ENCODE measurements around the gene PCK2. TPM values are rescaled to one million over a fixed set of nuclear protein-coding genes. Genes with fewer than 3 reads are reported as not detected.

The PCK2 gene
- total RNA-seq, 1 experiment from 2014 or later, result 106 TPM

DNA sequence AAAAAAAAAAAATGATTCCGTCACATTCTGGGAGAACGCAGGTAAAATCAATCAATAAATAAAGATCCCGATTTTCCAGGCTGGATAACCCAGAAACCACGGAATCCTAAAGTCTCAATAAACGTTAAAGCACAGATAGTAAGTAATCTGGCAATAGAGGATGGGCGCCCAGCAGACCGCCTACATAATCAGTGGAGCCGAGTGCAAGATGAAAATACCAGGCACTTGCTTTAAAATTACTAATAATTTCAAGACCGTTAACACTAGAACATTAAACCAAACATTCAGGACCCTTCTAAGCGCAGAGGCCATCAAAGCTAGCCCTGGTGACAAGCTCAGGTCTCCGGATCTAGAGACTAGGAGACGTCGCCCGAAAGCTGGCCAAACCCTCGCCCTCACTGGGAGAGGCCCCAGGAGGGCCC is 19.3 kb downstream of the PCK2 start:
- DNase-seq, result peak; percentile 76
- Histone ChIP-seq H4K20me1 (ENCODE audit: insufficient read depth, low read depth, low read length) (no peaks in the 10 kb centered on the region), H3K27ac (ENCODE audit: low read length) (peak overlapping the region; percentile 91), H3K79me2 (ENCODE audit: low read length) (peaks cover 22% of the 10 kb centered on the region), H3K4me2 (ENCODE audit: low read depth, low read length, poor library complexity, severe bottlenecking) (peak overlapping the region; percentile 91), H3K9ac (ENCODE audit: low read length) (peak overlapping the region; percentile 95), H3K4me1 (ENCODE audit: low read length) (peaks cover 26% of the 10 kb centered on the region), H3K36me3 (ENCODE audit: insufficient read depth, low read length) (peaks cover 8% of the 10 kb centered on the region; the same call in 1 of the 2 replicates), H2AFZ (ENCODE audit: low read length) (peak overlapping the region; percentile 87; the same call in 1 of the 2 replicates), H3K9me2 (replicated peaks; ENCODE audit: insufficient read depth, low read length) (no peaks in the 10 kb centered on the region), H3K4me3 (ENCODE audit: low read length) (peak overlapping the region; percentile 89), H3K27me3 (ENCODE audit: low read length) (no peaks in the 10 kb centered on the region), H3K9me3 (ENCODE audit: low read length) (no peaks in the 10 kb centered on the region)

GRCh38 chr14:24113801-24114531 is 19.9 kb downstream of the PCK2 start:
- H3K4me1 ChIP-seq (ENCODE audit: low read length), result peaks cover 22% of the 10 kb centered on the region

GRCh38 chr14:24114532-24115421 is 20.7 kb downstream of the PCK2 start, which contains the start of the genes DCAF11 and NRL:
Gene DCAF11, plus strand, starts transcription at chr14:24114777. Its CDS starts 818 bp downstream, at chr14:24115595.
Gene NRL, minus strand, starts transcription at chr14:24114949. Its CDS starts 32,101 bp downstream, at chr14:24082848.
- H3K4me3 ChIP-seq (ENCODE audit: low read length), result peak within 1 kb of the TSS; percentile 89
- no peaks in the 10 kb centered on the region for H3K9me3 ChIP-seq (ENCODE audit: low read length)
- H3K4me1 ChIP-seq (ENCODE audit: low read length), result peaks cover 19% of the 10 kb centered on the region
- H3K27ac ChIP-seq (ENCODE audit: low read length), result peak within 1 kb of the TSS; percentile 91
- peak; percentile 100 for DNase-seq
- peak within 1 kb of the TSS; percentile 95 for H3K9ac ChIP-seq (ENCODE audit: low read length)
- H4K20me1 ChIP-seq (ENCODE audit: insufficient read depth, low read depth, low read length), result no peaks in the 10 kb centered on the region
- peaks cover 22% of the 10 kb centered on the region for H3K79me2 ChIP-seq (ENCODE audit: low read length)
- peak within 1 kb of the TSS; percentile 91 for H3K4me2 ChIP-seq (ENCODE audit: low read depth, low read length, poor library complexity, severe bottlenecking)
- peak within 1 kb of the TSS; percentile 87 for H2AFZ ChIP-seq (ENCODE audit: low read length)
- H3K36me3 ChIP-seq (ENCODE audit: insufficient read depth, low read length), result peaks cover 8% of the 10 kb centered on the region; the same call in 1 of the 2 replicates
- H3K9me2 ChIP-seq (replicated peaks; ENCODE audit: insufficient read depth, low read length), result no peaks in the 10 kb centered on the region
- no peaks in the 10 kb centered on the region for H3K27me3 ChIP-seq (ENCODE audit: low read length)

More at GRCh38 chr14:24113801-24114531, 19.9 kb downstream of the PCK2 start:
- Histone ChIP-seq H3K9me3 (ENCODE audit: low read length) (no peaks in the 10 kb centered on the region), H3K27ac (ENCODE audit: low read length) (peak overlapping the region; percentile 91), H3K9ac (ENCODE audit: low read length) (peak overlapping the region; percentile 95), H3K4me3 (ENCODE audit: low read length) (peak overlapping the region; percentile 89), H3K36me3 (ENCODE audit: insufficient read depth, low read length) (peaks cover 8% of the 10 kb centered on the region; the same call in 1 of the 2 replicates), H3K27me3 (ENCODE audit: low read length) (no peaks in the 10 kb centered on the region), H4K20me1 (ENCODE audit: insufficient read depth, low read depth, low read length) (no peaks in the 10 kb centered on the region), H3K79me2 (ENCODE audit: low read length) (peaks cover 22% of the 10 kb centered on the region), H2AFZ (ENCODE audit: low read length) (peak overlapping the region; percentile 87), H3K9me2 (replicated peaks; ENCODE audit: insufficient read depth, low read length) (no peaks in the 10 kb centered on the region), H3K4me2 (ENCODE audit: low read depth, low read length, poor library complexity, severe bottlenecking) (peak overlapping the region; percentile 91)
- peak; percentile 98 for DNase-seq

DNA sequence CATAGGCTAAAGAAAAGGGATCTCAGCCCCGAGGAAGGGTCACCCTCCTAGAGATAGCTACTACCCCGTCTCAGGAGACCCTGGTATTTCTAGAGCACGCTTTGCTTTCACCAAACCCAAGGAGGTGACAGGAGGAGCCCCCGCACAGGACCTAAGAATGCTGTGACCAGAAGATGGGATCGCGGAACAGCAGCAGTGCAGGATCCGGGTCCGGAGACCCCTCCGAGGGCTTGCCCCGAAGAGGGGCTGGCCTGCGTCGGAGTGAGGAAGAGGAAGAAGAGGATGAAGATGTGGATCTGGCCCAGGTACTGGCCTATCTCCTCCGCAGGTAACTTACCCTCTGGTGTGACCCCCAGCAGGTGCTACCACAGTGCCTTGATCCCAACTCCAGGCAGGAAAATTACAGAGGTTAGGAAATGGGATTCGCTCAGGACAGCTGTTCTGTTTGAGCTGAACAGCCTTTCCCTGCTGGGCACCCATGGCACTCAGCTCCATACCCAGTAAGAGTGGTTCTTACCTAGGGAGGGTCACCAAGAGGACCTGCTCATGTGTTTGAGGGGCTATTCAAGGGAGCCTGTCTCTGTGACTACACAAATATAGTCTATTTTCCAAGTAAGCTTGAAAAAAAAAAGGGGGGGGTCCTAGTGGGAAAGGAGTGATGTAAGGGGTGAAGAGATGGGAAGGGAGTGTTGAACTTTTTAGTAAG is 21.5 kb downstream of the PCK2 start:
- H3K4me2 ChIP-seq (ENCODE audit: low read depth, low read length, poor library complexity, severe bottlenecking), result peak overlapping the region; percentile 91
- H3K9me3 ChIP-seq (ENCODE audit: low read length), result no peaks in the 10 kb centered on the region
- no peaks in the 10 kb centered on the region for H3K27me3 ChIP-seq (ENCODE audit: low read length)
- peaks cover 22% of the 10 kb centered on the region for H3K79me2 ChIP-seq (ENCODE audit: low read length)
- peak overlapping the region; percentile 89 for H3K4me3 ChIP-seq (ENCODE audit: low read length)
- H2AFZ ChIP-seq (ENCODE audit: low read length), result peak overlapping the region; percentile 78
- peaks cover 19% of the 10 kb centered on the region for H3K4me1 ChIP-seq (ENCODE audit: low read length)
- peak overlapping the region; percentile 77 for H3K9ac ChIP-seq (ENCODE audit: low read length)
- no peaks in the 10 kb centered on the region for H4K20me1 ChIP-seq (ENCODE audit: insufficient read depth, low read depth, low read length)
- no peak for DNase-seq
- peak overlapping the region; percentile 5; the same call in 1 of the 2 replicates for H3K27ac ChIP-seq (ENCODE audit: low read length)
- H3K36me3 ChIP-seq (ENCODE audit: insufficient read depth, low read length), result peaks cover 9% of the 10 kb centered on the region; the same call in 1 of the 2 replicates
- H3K9me2 ChIP-seq (replicated peaks; ENCODE audit: insufficient read depth, low read length), result no peaks in the 10 kb centered on the region

- no peak for DNase-seq
- Histone ChIP-seq H3K9me2 (replicated peaks; ENCODE audit: insufficient read depth, low read length) (no peaks in the 10 kb centered on the region), H3K9ac (ENCODE audit: low read length) (peak overlapping the region; percentile 77), H3K79me2 (ENCODE audit: low read length) (peaks cover 22% of the 10 kb centered on the region), H3K27me3 (ENCODE audit: low read length) (no peaks in the 10 kb centered on the region), H3K9me3 (ENCODE audit: low read length) (no peaks in the 10 kb centered on the region), H2AFZ (ENCODE audit: low read length) (no peak overlapping the region), H3K4me3 (ENCODE audit: low read length) (peak overlapping the region; percentile 89), H3K4me1 (ENCODE audit: low read length) (peaks cover 19% of the 10 kb centered on the region), H3K4me2 (ENCODE audit: low read depth, low read length, poor library complexity, severe bottlenecking) (peak overlapping the region; percentile 91), H3K27ac (ENCODE audit: low read length) (no peak overlapping the region), H3K36me3 (ENCODE audit: insufficient read depth, low read length) (peaks cover 16% of the 10 kb centered on the region), H4K20me1 (ENCODE audit: insufficient read depth, low read depth, low read length) (no peaks in the 10 kb centered on the region)
Measured at GRCh38 chr14:24116128-24116814, 22.2 kb downstream of the PCK2 start.

- no peak overlapping the region for H2AFZ ChIP-seq (ENCODE audit: low read length)
- H3K27ac ChIP-seq (ENCODE audit: low read length), result no peak overlapping the region
- H4K20me1 ChIP-seq (ENCODE audit: insufficient read depth, low read depth, low read length), result no peaks in the 10 kb centered on the region
- H3K4me3 ChIP-seq (ENCODE audit: low read length), result no peak overlapping the region
- no peaks in the 10 kb centered on the region for H3K27me3 ChIP-seq (ENCODE audit: low read length)
- no peak overlapping the region for H3K4me2 ChIP-seq (ENCODE audit: low read depth, low read length, poor library complexity, severe bottlenecking)
- H3K9ac ChIP-seq (ENCODE audit: low read length), result no peak overlapping the region
- peaks cover 22% of the 10 kb centered on the region for H3K79me2 ChIP-seq (ENCODE audit: low read length)
- H3K9me2 ChIP-seq (replicated peaks; ENCODE audit: insufficient read depth, low read length), result no peaks in the 10 kb centered on the region
- no peak for DNase-seq
- H3K9me3 ChIP-seq (ENCODE audit: low read length), result no peaks in the 10 kb centered on the region
- H3K4me1 ChIP-seq (ENCODE audit: low read length), result peaks cover 19% of the 10 kb centered on the region
- peaks cover 21% of the 10 kb centered on the region for H3K36me3 ChIP-seq (ENCODE audit: insufficient read depth, low read length)
Measured at GRCh38 chr14:24117179-24117578, 23.1 kb downstream of the PCK2 start.

DNA sequence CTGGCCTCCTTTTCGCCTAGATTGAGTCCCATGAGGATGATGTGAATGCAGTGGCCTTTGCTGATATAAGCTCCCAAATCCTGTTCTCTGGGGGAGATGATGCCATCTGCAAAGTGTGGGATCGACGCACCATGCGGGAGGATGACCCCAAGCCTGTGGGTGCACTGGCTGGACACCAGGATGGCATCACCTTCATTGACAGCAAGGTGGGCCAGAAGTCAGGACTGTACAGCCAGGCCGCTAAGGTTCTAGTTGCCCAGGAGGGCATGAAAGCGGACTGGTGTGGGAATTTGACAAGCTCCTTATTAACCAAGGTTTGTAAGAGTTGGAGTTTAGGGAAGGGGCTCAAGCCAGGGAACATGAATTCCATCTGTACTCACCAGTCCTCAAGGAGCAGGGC is 25.6 kb downstream of the PCK2 start:
- H2AFZ ChIP-seq (ENCODE audit: low read length), result no peak overlapping the region
- no peaks in the 10 kb centered on the region for H3K27me3 ChIP-seq (ENCODE audit: low read length)
- H3K79me2 ChIP-seq (ENCODE audit: low read length), result peaks cover 18% of the 10 kb centered on the region
- peaks cover 26% of the 10 kb centered on the region for H3K36me3 ChIP-seq (ENCODE audit: insufficient read depth, low read length)
- H3K27ac ChIP-seq (ENCODE audit: low read length), result no peak overlapping the region
- peaks cover 28% of the 10 kb centered on the region for H3K4me1 ChIP-seq (ENCODE audit: low read length)
- no peak overlapping the region for H3K4me2 ChIP-seq (ENCODE audit: low read depth, low read length, poor library complexity, severe bottlenecking)
- H3K9me3 ChIP-seq (ENCODE audit: low read length), result no peaks in the 10 kb centered on the region
- H3K9me2 ChIP-seq (replicated peaks; ENCODE audit: insufficient read depth, low read length), result no peaks in the 10 kb centered on the region
- H4K20me1 ChIP-seq (ENCODE audit: insufficient read depth, low read depth, low read length), result no peaks in the 10 kb centered on the region
- no peak for DNase-seq
- no peak overlapping the region for H3K9ac ChIP-seq (ENCODE audit: low read length)
- no peak overlapping the region for H3K4me3 ChIP-seq (ENCODE audit: low read length)

Data from Karpas-422 (cell line).